OCI-LY3 (cell line): ENCODE measurements around the gene ZYG11A.

Source experiments
- H2AFZ ChIP-seq: fragments of 200-600, 300-600 bp; shearing (Covaris generic); 2 replicates; pipeline ENCODE4 v1.6.0; 2014; ENCODE audit warnings: antibody characterized with exemption, low read depth, low read length
- H3K27ac ChIP-seq: fragments of 200-600, 300-600 bp; sonication (generic); 2 replicates; pipeline ENCODE4 v1.5.1; 2014; ENCODE audit warnings: mild to moderate bottlenecking, low read length, moderate library complexity, mixed read lengths
- H3K27me3 ChIP-seq: fragments of 200-600, 300-600 bp; sonication (generic); 2 replicates; pipeline ENCODE4 v1.6.1; 2014; ENCODE audit warnings: low read depth, low read length, mixed read lengths
- H3K36me3 ChIP-seq: fragments of 200-600, 300-600 bp; sonication (generic); replicated peaks from 2 replicates; pipeline ENCODE3; 2014; ENCODE audit warnings: low read depth, low read length, mixed read lengths
- H3K4me1 ChIP-seq: fragments of 300-600, 200-600 bp; sonication (generic); 2 replicates; pipeline ENCODE4 v1.6.1; 2014; ENCODE audit warnings: low read length, mixed read lengths
- H3K4me2 ChIP-seq: fragments of 200-600, 300-600 bp; sonication (generic); 2 replicates; pipeline ENCODE4 v1.6.1; 2014; ENCODE audit warnings: low read length, mixed read lengths
- H3K4me3 ChIP-seq: fragments of 300-600, 200-600 bp; sonication (generic); 2 replicates; pipeline ENCODE4 v1.5.1; 2014; ENCODE audit warnings: antibody characterized with exemption, mild to moderate bottlenecking, low read length, moderate library complexity
- H3K79me2 ChIP-seq: fragments of 300-600, 200-600 bp; shearing (Covaris generic); 2 replicates; pipeline ENCODE4 v1.6.1; 2014; ENCODE audit warnings: mild to moderate bottlenecking, low read length, mixed read lengths
- H3K9ac ChIP-seq: fragments of 300-600, 200-600 bp; shearing (Covaris generic); 2 replicates; pipeline ENCODE4 v1.6.0; 2014; ENCODE audit warnings: mild to moderate bottlenecking, low read length, moderate library complexity
- H3K9me3 ChIP-seq: fragments of 200-600, 300-600 bp; shearing (Covaris generic); 2 replicates; pipeline ENCODE4 v1.6.1; 2014; ENCODE audit warnings: low read length, mixed read lengths; ENCODE audit not compliant: insufficient read depth
- H4K20me1 ChIP-seq: fragments of 200-600, 300-600 bp; sonication (generic); 2 replicates; pipeline ENCODE4 v1.6.1; 2016; ENCODE audit warnings: low read length, mixed read lengths; ENCODE audit not compliant: insufficient read depth
- EZH2phosphoT487 ChIP-seq: fragments of 200-600 bp; shearing (Covaris generic); IDR thresholded peaks from 2 replicates; pipeline ENCODE4 v1.6.1; 2018; ENCODE audit warnings: antibody characterized with exemption, mixed run types, low read depth
- TF ChIP-seq, protein P1 (sequence below): fragments of 200-600, 300-600 bp; sonication (generic); IDR thresholded peaks from 2 replicates; pipeline ENCODE4 v1.5.1; 2014; ENCODE audit warnings: antibody characterized with exemption, low read length, low read depth

ZYG11A gene

DNA sequence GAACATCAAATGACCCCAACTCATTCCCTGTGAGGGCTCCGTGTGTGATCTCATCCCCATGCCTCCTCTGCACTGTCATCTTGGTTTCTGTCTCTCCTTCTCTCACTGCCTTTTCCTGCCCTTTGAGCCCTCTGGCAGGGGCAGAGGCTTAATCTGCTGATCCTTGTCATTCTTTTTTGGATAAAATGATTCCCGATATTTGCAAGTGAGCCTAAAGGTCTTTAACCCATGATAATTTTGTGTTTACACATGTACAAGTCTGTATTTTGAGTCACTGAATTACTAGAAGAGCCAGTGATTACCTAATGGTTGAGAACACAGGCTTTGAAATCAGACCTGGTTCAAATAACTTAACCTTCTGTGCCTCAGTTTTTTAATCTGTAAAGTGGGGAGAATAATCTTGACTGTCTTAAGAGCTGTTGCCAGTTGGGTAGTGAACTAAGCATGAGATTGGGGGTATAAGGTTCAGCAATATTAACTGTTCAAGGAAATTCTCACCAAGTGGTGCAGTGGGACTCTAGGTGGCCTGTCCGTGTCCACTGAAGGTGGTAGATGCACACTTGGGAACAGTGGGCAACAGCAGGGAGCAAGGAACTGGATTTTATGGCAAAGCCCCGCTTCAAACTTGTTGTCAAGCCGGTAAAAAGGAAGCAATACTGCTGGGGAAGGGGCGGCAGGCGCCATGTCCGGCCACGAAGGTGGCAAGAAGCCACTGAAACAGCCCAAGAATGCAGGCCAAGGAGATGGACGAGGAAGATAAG lies 77.3 kb downstream of the ZYG11A start:
- no peak overlapping the region for H3K9ac ChIP-seq
- H3K79me2 ChIP-seq: no peaks in the 10 kb centered on the region
- H3K27ac ChIP-seq: no peak overlapping the region
- no peaks in the 10 kb centered on the region for H3K9me3 ChIP-seq
- no peaks in the 10 kb centered on the region for H4K20me1 ChIP-seq
- TF ChIP-seq EZH2phosphoT487: no peak
- TF ChIP-seq, protein P1, sequence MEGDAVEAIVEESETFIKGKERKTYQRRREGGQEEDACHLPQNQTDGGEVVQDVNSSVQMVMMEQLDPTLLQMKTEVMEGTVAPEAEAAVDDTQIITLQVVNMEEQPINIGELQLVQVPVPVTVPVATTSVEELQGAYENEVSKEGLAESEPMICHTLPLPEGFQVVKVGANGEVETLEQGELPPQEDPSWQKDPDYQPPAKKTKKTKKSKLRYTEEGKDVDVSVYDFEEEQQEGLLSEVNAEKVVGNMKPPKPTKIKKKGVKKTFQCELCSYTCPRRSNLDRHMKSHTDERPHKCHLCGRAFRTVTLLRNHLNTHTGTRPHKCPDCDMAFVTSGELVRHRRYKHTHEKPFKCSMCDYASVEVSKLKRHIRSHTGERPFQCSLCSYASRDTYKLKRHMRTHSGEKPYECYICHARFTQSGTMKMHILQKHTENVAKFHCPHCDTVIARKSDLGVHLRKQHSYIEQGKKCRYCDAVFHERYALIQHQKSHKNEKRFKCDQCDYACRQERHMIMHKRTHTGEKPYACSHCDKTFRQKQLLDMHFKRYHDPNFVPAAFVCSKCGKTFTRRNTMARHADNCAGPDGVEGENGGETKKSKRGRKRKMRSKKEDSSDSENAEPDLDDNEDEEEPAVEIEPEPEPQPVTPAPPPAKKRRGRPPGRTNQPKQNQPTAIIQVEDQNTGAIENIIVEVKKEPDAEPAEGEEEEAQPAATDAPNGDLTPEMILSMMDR: no peak
- no peak overlapping the region for H3K4me2 ChIP-seq
- no peak overlapping the region for H3K4me3 ChIP-seq
- peaks cover 5% of the 10 kb centered on the region for H3K4me1 ChIP-seq
- H3K36me3 ChIP-seq: no peaks in the 10 kb centered on the region
- H2AFZ ChIP-seq: no peak overlapping the region
- no peaks in the 10 kb centered on the region for H3K27me3 ChIP-seq

DNA sequence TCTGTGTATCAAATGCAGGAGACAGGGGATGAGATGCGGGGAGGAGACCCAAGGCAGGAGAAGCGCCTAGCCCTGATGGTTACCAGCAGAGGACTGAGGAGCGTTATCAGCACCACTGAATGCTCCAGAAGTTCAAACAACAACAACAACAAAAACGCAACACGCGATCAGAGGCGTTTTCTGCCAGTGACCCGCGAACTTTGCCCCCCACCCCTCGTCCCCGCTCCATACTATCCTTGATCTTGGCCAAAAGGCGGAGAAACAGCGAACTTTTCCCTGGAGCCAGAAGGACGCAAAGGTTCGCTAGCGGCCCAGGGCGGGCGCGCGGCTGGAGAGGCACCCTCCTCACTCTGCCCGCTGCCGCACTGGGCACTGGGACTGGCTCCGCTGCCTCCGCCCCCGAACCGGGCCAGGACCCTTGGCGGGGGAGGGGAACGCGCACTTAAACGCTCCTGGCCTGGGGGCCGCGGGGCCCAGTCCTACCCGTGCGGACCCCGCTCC lies 78.3 kb downstream of the ZYG11A start:
- peak overlapping the region; percentile 82 for H3K4me3 ChIP-seq
- peaks cover 9% of the 10 kb centered on the region for H3K4me1 ChIP-seq
- H3K27me3 ChIP-seq: no peaks in the 10 kb centered on the region; the same call in 1 of the 2 replicates
- H3K9me3 ChIP-seq: no peaks in the 10 kb centered on the region
- H3K79me2 ChIP-seq: no peaks in the 10 kb centered on the region
- no peaks in the 10 kb centered on the region for H4K20me1 ChIP-seq
- H3K4me2 ChIP-seq: peak overlapping the region; percentile 83
- H3K9ac ChIP-seq: 0 out of 2 replicates have a peak overlapping the region, but pooled peaks have one; percentile 57
- H3K36me3 ChIP-seq: no peaks in the 10 kb centered on the region
- H2AFZ ChIP-seq: 0 out of 2 replicates have a peak overlapping the region, but pooled peaks have one; percentile 84
- no peak overlapping the region for H3K27ac ChIP-seq
- TF ChIP-seq, protein P1: no peak
- TF ChIP-seq EZH2phosphoT487: no peak

- peak overlapping the region; percentile 49 for H3K4me3 ChIP-seq
- 0 out of 2 replicates have a peak, but pooled peaks cover 4% of the 10 kb centered on the region for H3K79me2 ChIP-seq
- H3K27me3 ChIP-seq: no peaks in the 10 kb centered on the region; the same call in 1 of the 2 replicates
- H4K20me1 ChIP-seq: no peaks in the 10 kb centered on the region
- TF ChIP-seq, protein P1: no peak
- no peak for TF ChIP-seq EZH2phosphoT487
- H3K27ac ChIP-seq: no peak overlapping the region
- peak overlapping the region; percentile 49 for H3K4me2 ChIP-seq
- H3K4me1 ChIP-seq: peaks cover 18% of the 10 kb centered on the region
- H3K9me3 ChIP-seq: no peaks in the 10 kb centered on the region
- no peaks in the 10 kb centered on the region for H3K36me3 ChIP-seq
- no peak overlapping the region for H3K9ac ChIP-seq
- peak overlapping the region; percentile 65; the same call in 1 of the 2 replicates for H2AFZ ChIP-seq
Observed at GRCh38 chr1:52925571-52926005, 83.0 kb downstream of the ZYG11A start.

GRCh38 chr1:52926864-52927211 lies 84.3 kb downstream of the ZYG11A start:
- Histone ChIP-seq H3K27ac (no peak overlapping the region), H2AFZ (peak overlapping the region; percentile 86; the same call in 1 of the 2 replicates), H3K4me3 (peak overlapping the region; percentile 89), H3K79me2 (0 out of 2 replicates have a peak, but pooled peaks cover 4% of the 10 kb centered on the region), H3K4me1 (peaks cover 13% of the 10 kb centered on the region), H4K20me1 (no peaks in the 10 kb centered on the region), H3K9me3 (no peaks in the 10 kb centered on the region), H3K4me2 (peak overlapping the region; percentile 91), H3K9ac (peak overlapping the region; percentile 80), H3K27me3 (no peaks in the 10 kb centered on the region; the same call in 1 of the 2 replicates), H3K36me3 (no peaks in the 10 kb centered on the region)
- TF ChIP-seq, protein P1: no peak
- TF ChIP-seq EZH2phosphoT487: no peak
